Upper lobe of left lung (tissue), 4 donors: ENCODE data around the gene ATP4B.

ENCODE experiments used
- EP300 ChIP-seq, 4 donors: sonication (generic); formaldehyde crosslinking; IDR thresholded peaks; one replicate each; pipeline ENCODE4 v1.5.1; 2017; ENCODE audit warnings: antibody characterized with exemption in 4 of 4, control low read depth in 2 of 4
- POLR2A ChIP-seq, 4 donors: fragments of 450-650 bp; IDR thresholded peaks; one replicate each; pipeline ENCODE4 v1.5.1; 2016 to 2017; ENCODE audit warnings: antibody characterized with exemption in 4 of 4, mild to moderate bottlenecking in 2 of 4
- TF ChIP-seq, protein P1 (sequence below), 6 experiments: fragments of 450-650 bp in 4 of 6; fragments of 200-600 bp in 2 of 6; sonication (generic) in 2 of 6; IDR thresholded peaks; one replicate each; pipeline ENCODE4 v1.5.1; 2016 to 2019; ENCODE audit warnings: antibody characterized with exemption in 6 of 6

DNA sequence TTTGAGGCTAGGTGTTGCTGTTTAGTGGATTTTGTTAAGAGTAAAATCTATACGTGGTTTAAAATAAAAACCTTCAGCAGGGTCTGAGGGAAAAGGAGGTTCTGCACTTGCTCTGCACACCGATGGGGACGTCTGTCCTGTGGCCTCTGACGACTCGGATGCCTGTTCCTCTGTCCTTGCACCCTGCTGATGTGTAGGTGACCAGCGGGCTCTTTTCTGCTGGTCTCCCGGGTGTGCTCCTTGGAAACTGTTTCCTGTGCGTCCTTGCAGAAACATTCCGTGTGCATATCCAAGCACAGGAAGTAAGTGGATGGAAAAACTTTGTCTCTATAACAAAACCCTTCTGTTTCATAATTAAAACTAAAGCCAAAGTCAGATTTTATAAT lies 3.8 kb downstream of the ATP4B start:
- TF ChIP-seq, protein P1, sequence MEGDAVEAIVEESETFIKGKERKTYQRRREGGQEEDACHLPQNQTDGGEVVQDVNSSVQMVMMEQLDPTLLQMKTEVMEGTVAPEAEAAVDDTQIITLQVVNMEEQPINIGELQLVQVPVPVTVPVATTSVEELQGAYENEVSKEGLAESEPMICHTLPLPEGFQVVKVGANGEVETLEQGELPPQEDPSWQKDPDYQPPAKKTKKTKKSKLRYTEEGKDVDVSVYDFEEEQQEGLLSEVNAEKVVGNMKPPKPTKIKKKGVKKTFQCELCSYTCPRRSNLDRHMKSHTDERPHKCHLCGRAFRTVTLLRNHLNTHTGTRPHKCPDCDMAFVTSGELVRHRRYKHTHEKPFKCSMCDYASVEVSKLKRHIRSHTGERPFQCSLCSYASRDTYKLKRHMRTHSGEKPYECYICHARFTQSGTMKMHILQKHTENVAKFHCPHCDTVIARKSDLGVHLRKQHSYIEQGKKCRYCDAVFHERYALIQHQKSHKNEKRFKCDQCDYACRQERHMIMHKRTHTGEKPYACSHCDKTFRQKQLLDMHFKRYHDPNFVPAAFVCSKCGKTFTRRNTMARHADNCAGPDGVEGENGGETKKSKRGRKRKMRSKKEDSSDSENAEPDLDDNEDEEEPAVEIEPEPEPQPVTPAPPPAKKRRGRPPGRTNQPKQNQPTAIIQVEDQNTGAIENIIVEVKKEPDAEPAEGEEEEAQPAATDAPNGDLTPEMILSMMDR (IDR thresholded peaks at IDR 0.05) = no peak
- TF ChIP-seq POLR2A (IDR thresholded peaks at IDR 0.05) = no peak
- no peak for TF ChIP-seq EP300 (IDR thresholded peaks at IDR 0.05)
